Stimulated activated CD4-positive, alpha-beta T cell treated with anti-CD3 and anti-CD28 coated beads, Interleukin-4, amount 100 ng/mL, for 48 hours (primary cell): ENCODE results near the gene ELP4.

Experiments
- DNase-seq, 2 donors: peaks; one replicate each; pipeline ENCODE4 v3.0.0-alpha.2; 2020; ENCODE audit warnings: low read depth in 2 of 2

Gene ELP4

GRCh38 chr11:31812383-31813381, 303.1 kb downstream of the ELP4 start:
- no peak for DNase-seq

- DNase-seq = no peak
Observed at GRCh38 chr11:31813391-31814175, 304.0 kb downstream of the ELP4 start.

- DNase-seq = no peak
Observed at GRCh38 chr11:31814176-31814868, 304.8 kb downstream of the ELP4 start.

GRCh38 chr11:31815711-31816467, 306.3 kb downstream of the ELP4 start:
- no peak for DNase-seq

- DNase-seq = no peak
Observed at GRCh38 chr11:31816468-31817053, 307.0 kb downstream of the ELP4 start.

- DNase-seq = no peak
Observed at GRCh38 chr11:31817054-31817620, 307.6 kb downstream of the ELP4 start.

- no peak for DNase-seq
Observed at GRCh38 chr11:31817621-31818424, 308.3 kb downstream of the ELP4 start.

GRCh38 chr11:31818425-31818755, 308.8 kb downstream of the ELP4 start:
- DNase-seq = no peak

GRCh38 chr11:31818874-31819331, 309.3 kb downstream of the ELP4 start:
- DNase-seq = no peak

- no peak for DNase-seq
Observed at GRCh38 chr11:31819621-31820437, 310.3 kb downstream of the ELP4 start.

GRCh38 chr11:31820438-31820818, 310.9 kb downstream of the ELP4 start:
- no peak for DNase-seq

- no peak for DNase-seq
Observed at GRCh38 chr11:31821235-31821764, 311.7 kb downstream of the ELP4 start.

GRCh38 chr11:31821766-31822165, 312.2 kb downstream of the ELP4 start:
- DNase-seq = no peak

GRCh38 chr11:31822175-31822926, 312.8 kb downstream of the ELP4 start:
- no peak for DNase-seq

- DNase-seq = no peak
Observed at GRCh38 chr11:31822927-31823643, 313.5 kb downstream of the ELP4 start.

- no peak for DNase-seq
Observed at GRCh38 chr11:31823644-31824331, 314.2 kb downstream of the ELP4 start.
